Endothelial cell of umbilical vein (primary cell): ENCODE results near the gene CHRM2. TPM values are rescaled to one million over a fixed set of nuclear protein-coding genes. Genes with fewer than 3 reads are reported as not detected.

Experiments
- BruUV-seq: library from RNA; stranded (reverse); fragments of 400-500 nt; replicated peaks from 2 replicates; lab custom pipeline; 2021; lab: Mats Ljungman, UMichigan
- CTCF ChIA-PET: fragments of 300-600, 350-600 bp; sonication (Branson Sonifier 250); formaldehyde crosslinking; loops from one replicate; lab custom pipeline; 2021; ENCODE audit warnings: antibody characterized with exemption, inconsistent platforms; lab: Charles Lee
- POLR2A ChIA-PET: fragments of 300-600, 350-600 bp; sonication (Branson Sonifier 250); formaldehyde crosslinking; loops from one replicate; lab custom pipeline; 2021; ENCODE audit warnings: antibody characterized with exemption, inconsistent platforms; lab: Charles Lee
- DNase-seq: peaks from one replicate; pipeline ENCODE4 v3.0.0-alpha.2; 2011; ENCODE audit warnings: low read depth, low spot score
- FAIRE-seq: peaks from 2 replicates; lab custom pipeline; 2011; peaks lifted over from hg19 to GRCh38; lab: Jason Lieb, UNC
- H2AFZ ChIP-seq: 2 replicates; pipeline ENCODE4 v1.6.0; 2012; ENCODE audit warnings: low read depth, low read length, control low read depth, inconsistent platforms
- H3K27ac ChIP-seq: 2 replicates; pipeline ENCODE4 v1.5.1; 2011; ENCODE audit warnings: low read depth, mild to moderate bottlenecking, control low read depth, low read length, moderate library complexity; ENCODE audit not compliant: insufficient read depth
- H3K27me3 ChIP-seq, 2 experiments: 2 replicates each; pipeline versions ENCODE4 v1.6.0 to v1.6.1; 2011; ENCODE audit warnings: low read length in 2 of 2, mixed read lengths in 1 of 2; ENCODE audit not compliant: control insufficient read depth in 2 of 2, insufficient read depth in 2 of 2
- H3K36me3 ChIP-seq, 2 experiments: 2 replicates in 1 of 2; 3 replicates in 1 of 2; pipeline ENCODE4 v1.5.1; 2011; ENCODE audit warnings: low read length in 2 of 2, mild to moderate bottlenecking in 1 of 2, moderate library complexity in 1 of 2; ENCODE audit not compliant: control insufficient read depth in 2 of 2, insufficient read depth in 2 of 2; ENCODE audit errors: extremely low read depth in 1 of 2
- H3K4me1 ChIP-seq: 3 replicates; pipeline ENCODE4 v1.5.1; 2011; ENCODE audit warnings: mild to moderate bottlenecking, low read length; ENCODE audit not compliant: control insufficient read depth, insufficient read depth; ENCODE audit errors: extremely low read depth
- H3K4me2 ChIP-seq: 2 replicates; pipeline ENCODE4 v1.6.1; 2011; ENCODE audit warnings: low read length, control low read depth, mixed read lengths; ENCODE audit not compliant: insufficient read depth
- H3K4me3 ChIP-seq, 3 experiments: fragments of 200-600 bp in 1 of 3; sonication (generic), shearing (Covaris generic) in 1 of 3; replicated peaks in 1 of 3; 2 replicates each; pipeline ENCODE4 v1.5.1; 2011 to 2016; ENCODE audit warnings: control low read depth in 3 of 3, low read length in 3 of 3, mild to moderate bottlenecking in 2 of 3, inconsistent platforms in 1 of 3, low read depth in 1 of 3, moderate library complexity in 1 of 3; ENCODE audit not compliant: insufficient read depth in 1 of 3
- H3K79me2 ChIP-seq: 2 replicates; pipeline ENCODE4 v1.6.0; 2012; ENCODE audit warnings: low read length, inconsistent platforms; ENCODE audit not compliant: control insufficient read depth, insufficient read depth
- H3K9ac ChIP-seq: replicated peaks from 2 replicates; pipeline ENCODE3; 2011; ENCODE audit warnings: low read length, control low read depth; ENCODE audit not compliant: insufficient read depth; ENCODE audit errors: extremely low read depth
- H3K9me1 ChIP-seq: replicated peaks from 3 replicates; pipeline ENCODE4 v1.6.0; 2011; ENCODE audit warnings: mild to moderate bottlenecking, low read length; ENCODE audit not compliant: control insufficient read depth, insufficient read depth; ENCODE audit errors: extremely low read depth
- H3K9me3 ChIP-seq: replicated peaks from 2 replicates; pipeline ENCODE4 v1.5.1; 2012; ENCODE audit warnings: low read length, inconsistent platforms; ENCODE audit not compliant: control insufficient read depth, insufficient read depth
- H4K20me1 ChIP-seq: replicated peaks from 2 replicates; pipeline ENCODE3; 2011; ENCODE audit warnings: mild to moderate bottlenecking, low read length; ENCODE audit not compliant: control insufficient read depth, insufficient read depth; ENCODE audit errors: extremely low read depth
- CTCF ChIP-seq, 2 donors: IDR thresholded peaks; 1 replicate in 1 of 2; 2 replicates in 1 of 2; pipeline ENCODE4 v1.5.1; 2011; ENCODE audit warnings: low read length in 2 of 2, mild to moderate bottlenecking in 2 of 2, moderate library complexity in 2 of 2, control low read depth in 1 of 2, inconsistent platforms in 1 of 2, low read depth in 1 of 2; ENCODE audit not compliant: insufficient read depth in 1 of 2; ENCODE audit errors: extremely low read depth in 1 of 2
- EZH2 ChIP-seq: IDR thresholded peaks from 2 replicates; pipeline ENCODE4 v1.6.1; 2012; ENCODE audit warnings: borderline replicate concordance, low read depth, mild to moderate bottlenecking, moderate library complexity, low read length, inconsistent platforms; ENCODE audit not compliant: severe bottlenecking
- FOS ChIP-seq: IDR thresholded peaks from 2 replicates; pipeline ENCODE4 v1.6.1; 2011; ENCODE audit warnings: mild to moderate bottlenecking, low read length, moderate library complexity, borderline replicate concordance; ENCODE audit not compliant: insufficient read depth
- GATA2 ChIP-seq: IDR thresholded peaks from 2 replicates; pipeline ENCODE4 v1.7.0; 2011; ENCODE audit warnings: low read depth, mild to moderate bottlenecking, moderate library complexity, mixed read lengths, low read length; ENCODE audit not compliant: insufficient read length, insufficient read depth
- JUN ChIP-seq: IDR thresholded peaks from 2 replicates; pipeline ENCODE4 v1.6.1; 2011; ENCODE audit warnings: borderline replicate concordance, low read depth; ENCODE audit not compliant: insufficient read length, insufficient read depth
- MAX ChIP-seq: IDR thresholded peaks from 2 replicates; pipeline ENCODE4 v1.6.1; 2011; ENCODE audit not compliant: insufficient read depth, insufficient read length
- MYC ChIP-seq: IDR thresholded peaks from one replicate; pipeline ENCODE4 v1.6.1; 2011; ENCODE audit warnings: mild to moderate bottlenecking, low read depth, low read length
- POLR2A ChIP-seq: IDR thresholded peaks from 2 replicates; pipeline ENCODE4 v1.6.1; 2012; ENCODE audit warnings: low read depth, mild to moderate bottlenecking, control low read depth, low read length
- POLR2AphosphoS5 ChIP-seq: IDR thresholded peaks from 2 replicates; pipeline ENCODE4 v1.6.1; 2012; ENCODE audit warnings: low read depth, mild to moderate bottlenecking, control low read depth, low read length, moderate library complexity; ENCODE audit not compliant: insufficient read depth
- dilution Hi-C: fragments of 300-500 bp; cut with MboI; formaldehyde crosslinking; loops from one replicate; pipeline ENCODE4 v1.15.0; 2019; ENCODE audit warnings: low sequenced_read_pairs; ENCODE audit not compliant: extremely low pct_ligation_motif_present
- intact Hi-C: fragments of 100-400 bp; cut with micrococcal nuclease; formaldehyde crosslinking; loops from one replicate; pipeline ENCODE4 v1.10.0; 2022
- polyA plus RNA-seq, 4 experiments: library from polyadenylated mRNA; depleted of rRNA in 3 of 4; stranded (reverse) in 3 of 4; unstranded in 1 of 4; fragments of >200 nt; gene quantifications; 2 replicates each; pipeline versions ENCODE4 v1.2.1 to v1.2.3, GENCODE V29; 2011 to 2012; ENCODE audit warnings: missing spikeins in 1 of 4
- total RNA-seq: library from RNA; stranded (reverse); gene quantifications from 2 replicates; pipeline ENCODE4 v1.2.3, GENCODE V29; 2021

Gene CHRM2
- total and polyA plus RNA-seq, 2 donors (not counting 3 experiments of a cell fraction or from before 2014, with no cell fraction given), result not detected

DNA sequence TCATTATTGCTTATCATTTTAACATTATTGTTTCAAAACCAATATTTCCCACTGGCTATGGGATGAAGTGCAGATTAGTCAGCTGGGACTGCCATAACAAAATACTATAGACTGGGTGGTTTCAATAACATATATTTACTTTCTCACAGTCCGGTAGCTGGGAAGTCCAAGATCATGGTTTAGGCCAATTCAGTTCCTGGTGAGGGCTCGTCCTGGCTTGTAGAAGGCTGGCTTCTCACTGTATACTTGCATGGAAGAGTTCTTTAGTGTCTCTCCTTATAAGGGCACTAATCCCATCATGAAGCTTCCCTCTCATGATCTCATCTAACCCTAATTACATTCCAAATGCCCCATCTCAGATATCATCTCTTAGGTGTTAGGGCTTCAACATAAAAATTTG lies 101.3 kb downstream of the CHRM2 start:
- intact Hi-C loops, result no loop called here
- CTCF ChIA-PET, result no interaction called here
- no peak for FAIRE-seq

More for the DNA sequence above, 101.3 kb downstream of the CHRM2 start:
- no peak overlapping the region for H3K4me3 ChIP-seq
- no peak overlapping the region for H3K4me2 ChIP-seq
- H3K9me3 ChIP-seq, result no peaks in the 10 kb centered on the region
- no peak for TF ChIP-seq CTCF (IDR thresholded peaks at IDR 0.05; ENCODE audit: extremely low read depth in 1 of 2, insufficient read depth in 1 of 2, low read depth in 1 of 2, low read length in 2 of 2)
- no peak for TF ChIP-seq MYC
- no peak for TF ChIP-seq POLR2AphosphoS5
- TF ChIP-seq JUN, result no peak
- TF ChIP-seq MAX, result no peak
- no peak for TF ChIP-seq POLR2A
- no peak for TF ChIP-seq FOS
- TF ChIP-seq GATA2, result no peak
- no peak for TF ChIP-seq EZH2
- H3K27me3 ChIP-seq, result no peaks in the 10 kb centered on the region
- DNase-seq, result no peak
- dilution Hi-C loops, result no loop called here
- H3K4me1 ChIP-seq, result no peaks in the 10 kb centered on the region
- no TSS peak for BruUV-seq
- no peak overlapping the region for H2AFZ ChIP-seq
- no peaks in the 10 kb centered on the region for H3K9me1 ChIP-seq
- POLR2A ChIA-PET, result no interaction called here
- H4K20me1 ChIP-seq, result no peaks in the 10 kb centered on the region
- H3K79me2 ChIP-seq, result no peaks in the 10 kb centered on the region
- H3K36me3 ChIP-seq, result no peaks in the 10 kb centered on the region
- H3K9ac ChIP-seq, result no peak overlapping the region
- no peak overlapping the region for H3K27ac ChIP-seq
